Myocyte (in vitro differentiated cells): ENCODE measurements around the gene ADAMTS12. TPM values are rescaled to one million over a fixed set of nuclear protein-coding genes. Genes with fewer than 3 reads are reported as not detected.
A peak's percentile ranks its signal among the peaks of the same experiment; 100 is the strongest.

Experiments
- DNase-seq: peaks from one replicate; pipeline ENCODE4 v3.0.0-alpha.2; 2012; ENCODE audit warnings: low read depth
- total RNA-seq: library from RNA; depleted of rRNA; stranded (reverse); fragments of >200 nt; gene quantifications from 2 replicates; pipeline ENCODE4 v1.2.3, GENCODE V29; 2014

Gene ADAMTS12
- total RNA-seq, 1 donor from 2014 or later = 21.4 TPM

DNA sequence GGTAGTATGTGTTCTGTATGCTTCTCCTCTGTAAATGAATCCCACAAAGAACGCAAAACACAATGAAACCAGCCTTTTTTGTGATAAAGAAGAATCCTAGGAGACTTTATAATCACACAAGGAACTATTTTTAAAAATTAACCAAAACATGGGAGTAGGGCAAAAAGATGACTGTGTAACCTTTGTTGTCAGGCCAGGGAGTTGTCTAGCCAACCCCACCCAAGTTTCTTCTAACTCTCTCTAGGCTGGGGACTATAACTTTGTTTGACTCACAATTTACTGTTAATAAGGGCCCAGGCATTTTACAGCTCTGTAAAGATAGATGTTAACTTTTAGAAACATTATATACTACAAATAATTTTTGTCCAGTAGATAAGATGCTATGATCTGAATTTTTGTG lies 176.1 kb downstream of the ADAMTS12 start:
- no peak for DNase-seq

DNA sequence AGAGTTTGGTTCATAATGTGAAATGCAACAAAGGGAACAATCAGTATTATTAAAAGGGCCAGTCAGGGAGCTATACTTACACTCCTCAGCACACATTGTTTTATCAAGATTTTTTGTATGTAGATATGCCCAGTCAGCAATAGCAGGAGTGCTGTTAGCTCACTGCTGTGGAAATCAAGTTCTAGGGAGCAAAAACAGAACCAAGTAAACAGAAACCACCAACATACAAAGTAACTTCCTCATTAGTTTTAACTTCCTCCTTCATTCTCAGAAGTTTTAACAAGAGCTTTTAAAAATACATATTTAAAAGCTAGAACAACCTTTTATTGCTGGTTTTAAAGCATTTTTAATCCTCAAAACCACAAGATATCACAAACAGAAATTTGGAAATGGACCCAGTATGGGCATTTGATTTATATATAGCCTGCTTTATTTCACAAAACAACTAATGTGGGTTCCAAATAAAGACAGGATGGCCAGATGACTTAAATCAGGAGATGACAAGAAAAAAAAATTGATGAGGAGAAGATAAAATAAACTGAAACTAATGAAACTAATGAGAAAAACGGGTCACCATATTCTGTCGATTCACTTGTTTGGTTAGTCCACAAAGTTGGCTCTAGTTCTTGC lies 178.5 kb downstream of the ADAMTS12 start:
- no peak for DNase-seq

DNA sequence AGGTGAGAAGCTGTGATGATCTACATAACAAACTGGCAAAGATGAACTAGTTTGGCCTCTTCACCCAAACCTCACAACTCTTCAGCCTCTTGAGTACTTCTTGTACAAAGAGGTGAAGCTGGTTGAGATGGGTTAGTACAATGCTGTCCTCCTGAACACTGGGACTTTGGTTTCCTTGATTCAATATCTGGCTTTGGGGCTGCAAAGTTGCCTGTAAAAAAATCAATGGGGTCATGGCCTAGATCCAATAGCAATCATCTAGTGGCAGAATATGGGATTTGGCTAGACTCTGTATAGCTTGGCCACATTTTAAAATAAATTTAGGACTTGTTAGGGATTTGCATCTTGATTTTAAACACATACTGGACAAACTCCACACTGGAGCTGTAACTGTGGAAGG lies 179.1 kb downstream of the ADAMTS12 start:
- DNase-seq = no peak

DNA sequence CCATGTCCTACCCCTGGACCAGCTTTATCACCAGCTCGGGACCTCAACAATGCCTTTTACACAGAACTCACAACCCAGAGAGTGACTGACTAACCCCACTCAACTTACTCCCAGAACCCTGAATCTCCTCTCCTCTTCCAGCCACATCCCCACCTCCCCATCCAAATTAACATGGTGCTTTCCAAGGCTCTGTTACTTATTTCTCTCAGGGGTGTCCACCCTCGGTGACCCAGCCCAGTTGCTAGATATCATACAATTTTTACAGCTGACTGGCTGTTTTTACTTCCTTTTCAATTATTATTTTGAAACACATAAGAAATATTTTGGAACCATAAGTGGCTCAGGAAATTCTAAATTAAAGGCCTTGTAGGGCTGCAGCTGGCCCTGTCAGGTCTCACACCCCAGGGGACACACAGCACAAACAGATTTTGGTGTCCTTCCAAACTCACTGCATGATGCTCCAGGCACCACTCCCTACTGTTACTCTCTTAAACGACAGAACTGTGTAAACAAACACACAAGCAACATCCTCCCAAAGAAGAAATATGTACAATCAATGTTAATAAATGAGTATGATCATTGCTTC lies 180.6 kb downstream of the ADAMTS12 start:
- DNase-seq = peak; percentile 36

DNA sequence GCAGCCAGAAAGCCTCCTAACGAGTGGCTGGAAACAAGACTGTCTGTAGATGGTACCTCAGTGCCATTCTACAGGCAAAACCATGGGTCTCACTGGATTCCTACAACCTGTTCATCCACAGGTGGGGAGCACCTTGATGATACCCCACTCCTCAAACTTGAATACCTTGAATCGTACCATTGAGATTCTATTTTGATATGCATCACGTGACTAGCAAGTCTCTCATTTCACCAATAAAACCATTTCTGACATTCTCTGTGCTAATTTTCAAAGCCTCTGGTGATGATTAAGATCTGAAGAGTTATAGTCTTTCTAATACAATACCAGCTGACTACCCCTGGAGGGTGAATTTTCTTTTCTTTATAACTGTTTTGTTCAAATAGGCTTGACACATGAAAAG lies 188.9 kb downstream of the ADAMTS12 start:
- no peak for DNase-seq

DNA sequence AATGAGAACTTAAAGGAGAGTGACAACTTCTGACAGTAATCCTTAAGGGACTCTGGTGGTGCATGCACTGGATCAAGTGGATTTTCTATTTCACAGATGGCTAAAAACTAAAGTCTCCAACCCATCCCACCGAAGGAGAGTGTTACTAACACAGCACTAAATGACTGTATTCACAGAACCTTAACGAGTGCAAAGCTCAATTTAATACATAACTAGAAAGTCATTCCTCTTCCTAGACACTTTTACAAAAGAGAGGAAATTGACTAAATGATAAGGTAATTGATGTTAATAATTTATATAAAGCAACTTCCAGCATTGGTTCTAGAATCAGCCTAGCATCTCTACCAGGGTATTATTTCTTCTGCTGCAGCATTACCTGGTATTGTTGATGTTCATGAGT lies 189.8 kb downstream of the ADAMTS12 start:
- DNase-seq = no peak

DNA sequence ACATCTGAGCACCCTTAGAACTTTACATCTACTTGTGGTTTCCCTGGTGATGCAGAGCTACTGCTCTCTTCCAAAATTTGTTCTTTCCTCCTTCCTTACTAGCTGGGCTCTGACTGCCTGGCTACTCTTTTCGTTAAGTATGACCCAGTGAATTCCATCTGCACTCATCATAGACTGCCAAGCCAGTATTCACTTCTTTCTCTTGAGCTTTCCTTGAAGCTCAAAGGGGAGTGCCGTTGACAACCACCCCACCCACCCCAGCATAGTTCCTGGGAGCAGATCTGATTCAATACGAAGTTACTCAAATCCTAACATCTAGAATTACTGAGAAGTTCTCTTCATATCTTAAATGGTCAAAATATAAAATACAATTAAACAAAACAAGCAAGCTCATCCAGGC lies 190.5 kb downstream of the ADAMTS12 start:
- peak; percentile 15 for DNase-seq

DNA sequence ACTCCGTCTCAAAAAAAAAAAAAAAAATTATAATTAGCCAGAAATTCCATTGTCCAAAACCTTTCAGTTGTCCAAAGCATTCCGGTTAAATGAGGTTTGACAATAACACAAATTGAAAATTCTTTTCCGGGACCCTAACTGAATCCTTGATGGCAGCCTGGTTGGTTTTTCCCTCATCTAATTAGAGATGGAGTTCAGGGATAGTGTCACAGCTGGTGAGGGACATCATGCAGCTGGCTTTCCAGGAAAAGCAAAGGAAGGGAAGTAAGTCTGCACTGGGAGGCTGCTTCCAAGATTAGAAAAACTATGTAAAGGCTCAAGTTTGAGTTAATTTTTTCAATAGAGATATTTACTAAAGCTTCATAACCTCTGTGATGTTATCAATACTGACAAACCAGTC lies 195.4 kb downstream of the ADAMTS12 start:
- no peak for DNase-seq

DNA sequence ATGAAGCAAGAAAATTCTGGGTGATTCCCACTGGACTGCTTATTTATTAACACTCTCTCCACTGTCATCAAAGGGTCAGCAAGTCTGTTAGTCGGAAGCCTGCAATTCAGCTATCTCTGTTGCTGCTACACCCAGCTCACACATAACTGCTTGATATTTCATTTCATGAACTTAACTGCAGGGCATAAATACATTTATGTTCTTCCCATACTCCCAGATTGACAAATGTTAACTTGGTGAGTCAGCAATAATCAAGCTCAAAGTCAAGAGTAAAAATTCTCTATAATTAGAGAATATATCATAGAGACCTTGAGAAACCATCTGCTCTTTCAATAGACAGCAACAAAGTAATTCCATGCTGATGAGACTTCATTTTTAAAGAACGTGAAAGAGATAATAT lies 198.8 kb downstream of the ADAMTS12 start:
- DNase-seq = no peak

DNA sequence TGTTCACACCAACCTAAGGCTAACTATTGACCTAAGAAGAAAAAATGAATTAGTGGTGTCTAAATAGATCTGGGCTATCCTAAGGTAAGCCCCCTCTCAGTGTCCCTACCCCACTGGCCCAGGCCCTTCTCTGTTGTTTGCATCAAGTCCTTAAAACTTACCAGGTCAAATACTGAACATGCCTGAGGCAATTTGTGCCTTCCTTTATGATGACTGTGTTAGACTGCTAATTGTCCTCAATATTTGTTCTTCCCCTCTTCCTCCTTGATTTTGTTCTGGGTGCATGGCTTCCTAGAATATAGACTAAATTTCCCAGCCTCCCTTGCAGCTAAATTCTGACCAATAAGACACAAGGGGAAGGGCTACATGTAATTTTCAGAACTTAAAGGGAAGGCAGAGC lies 199.9 kb downstream of the ADAMTS12 start:
- no peak for DNase-seq

DNA sequence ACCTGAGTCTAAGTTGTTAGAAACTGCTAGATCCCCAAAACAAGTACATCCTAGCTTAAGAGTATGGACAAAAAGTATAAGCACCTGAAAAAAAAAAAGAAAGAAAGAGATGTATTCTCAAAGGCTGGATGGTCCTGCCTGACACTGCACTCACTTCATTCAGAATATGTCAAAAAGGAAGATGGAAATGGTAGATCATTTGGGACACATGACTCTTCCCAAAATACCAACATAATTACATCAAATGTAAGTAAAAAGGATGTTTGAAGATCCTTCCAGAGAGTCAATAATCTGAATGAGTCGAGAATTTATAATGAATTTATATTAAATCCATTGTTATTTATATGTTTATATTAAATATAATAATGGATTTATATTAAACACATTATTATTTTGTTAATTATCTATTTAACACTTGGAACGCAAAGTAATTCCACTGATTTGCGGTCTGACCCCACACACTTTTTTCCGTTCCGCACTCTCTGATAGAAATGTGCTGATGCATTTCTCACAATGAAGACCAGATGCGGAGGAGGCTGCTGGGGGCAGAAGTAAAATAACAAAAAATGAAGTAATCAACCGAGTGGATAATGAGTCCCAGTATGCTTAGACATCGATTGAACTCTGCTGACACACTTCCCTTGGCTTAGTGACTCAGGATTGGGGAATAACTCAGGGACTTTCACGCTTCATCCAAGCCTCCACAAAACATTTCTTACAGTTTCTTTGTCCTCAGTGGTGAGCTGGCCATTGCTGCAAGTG lies 201.2 kb downstream of the ADAMTS12 start:
- no peak for DNase-seq

DNA sequence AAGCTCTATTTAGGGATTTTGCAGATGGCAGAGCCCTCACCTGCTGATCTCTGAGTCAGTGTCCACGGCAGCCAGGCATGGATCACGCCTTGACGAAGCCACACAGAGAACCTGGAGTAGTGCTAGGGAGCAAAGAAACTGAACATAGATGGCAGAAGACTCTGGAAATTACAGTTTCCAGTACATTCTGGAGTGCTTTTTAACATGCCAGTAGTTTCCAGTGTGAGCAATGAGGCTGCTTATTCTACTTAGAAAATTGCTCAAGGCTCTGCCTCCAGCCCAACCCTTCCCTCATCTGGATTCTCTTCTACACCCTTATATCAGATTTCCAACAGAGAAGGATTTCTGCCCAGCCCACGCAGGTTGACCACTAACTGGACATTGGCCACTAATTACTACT lies 203.3 kb downstream of the ADAMTS12 start:
- DNase-seq = peak; percentile 49

DNA sequence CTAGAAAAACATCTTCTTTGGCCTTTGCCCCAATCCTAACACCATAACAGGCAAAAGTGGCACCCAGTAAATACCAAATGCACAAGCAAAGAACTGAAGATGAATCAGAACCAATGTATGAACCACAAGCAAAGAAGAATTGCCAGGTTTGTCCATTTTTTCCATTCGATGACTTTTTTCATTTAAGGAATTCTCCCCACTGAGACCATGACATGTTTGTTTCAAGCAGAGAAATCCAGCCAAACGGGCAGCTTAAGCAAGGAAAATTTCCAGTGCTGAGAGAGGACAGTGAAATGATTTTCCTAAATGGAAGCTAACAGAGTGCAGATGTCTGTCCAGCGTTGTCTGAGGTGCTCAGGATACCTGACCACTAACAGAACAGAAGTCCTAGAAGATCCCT lies 203.7 kb downstream of the ADAMTS12 start:
- no peak for DNase-seq

DNA sequence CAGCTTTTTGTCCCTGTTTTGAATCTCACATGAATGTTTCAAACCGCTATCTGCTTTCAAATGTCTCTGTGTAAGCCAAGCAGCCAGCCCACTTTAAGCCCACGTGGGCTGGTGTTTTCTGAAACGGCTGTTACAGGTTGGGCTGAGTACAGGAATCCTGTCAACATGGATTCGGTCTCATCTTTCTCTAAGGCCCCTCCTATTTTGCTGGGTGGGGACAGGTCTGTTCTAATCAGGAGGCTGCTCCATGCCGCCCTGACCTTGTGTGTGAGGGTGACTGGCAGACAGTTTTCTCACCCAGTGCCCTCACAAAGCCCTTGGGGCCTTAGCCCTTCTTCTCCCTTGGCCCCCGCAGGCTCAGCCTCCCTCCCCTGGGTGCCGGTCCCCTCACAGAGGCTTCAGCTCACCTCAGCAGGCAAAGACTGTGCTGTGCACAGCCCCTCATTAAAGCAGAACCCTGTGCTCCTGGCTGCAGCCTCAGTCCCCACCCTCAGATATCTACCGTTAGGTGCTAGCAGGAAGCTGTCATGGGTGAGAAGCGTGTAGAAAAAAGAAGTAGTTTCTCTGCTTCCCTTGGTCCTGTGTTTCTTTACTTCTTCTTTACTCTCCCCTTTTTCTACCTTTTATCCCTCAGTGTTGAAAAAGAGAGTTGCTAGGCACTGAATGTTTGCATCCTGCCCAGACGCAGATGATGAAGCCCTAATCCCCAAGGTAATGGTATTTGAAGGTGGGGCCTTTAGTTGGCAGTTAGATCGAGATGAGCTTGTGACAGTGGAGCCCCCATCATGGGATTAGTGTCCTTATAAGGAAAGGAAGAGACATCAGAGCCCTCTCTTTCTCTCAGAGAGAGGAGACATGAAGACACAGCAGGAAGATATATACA lies 205.7 kb downstream of the ADAMTS12 start:
- DNase-seq = no peak

DNA sequence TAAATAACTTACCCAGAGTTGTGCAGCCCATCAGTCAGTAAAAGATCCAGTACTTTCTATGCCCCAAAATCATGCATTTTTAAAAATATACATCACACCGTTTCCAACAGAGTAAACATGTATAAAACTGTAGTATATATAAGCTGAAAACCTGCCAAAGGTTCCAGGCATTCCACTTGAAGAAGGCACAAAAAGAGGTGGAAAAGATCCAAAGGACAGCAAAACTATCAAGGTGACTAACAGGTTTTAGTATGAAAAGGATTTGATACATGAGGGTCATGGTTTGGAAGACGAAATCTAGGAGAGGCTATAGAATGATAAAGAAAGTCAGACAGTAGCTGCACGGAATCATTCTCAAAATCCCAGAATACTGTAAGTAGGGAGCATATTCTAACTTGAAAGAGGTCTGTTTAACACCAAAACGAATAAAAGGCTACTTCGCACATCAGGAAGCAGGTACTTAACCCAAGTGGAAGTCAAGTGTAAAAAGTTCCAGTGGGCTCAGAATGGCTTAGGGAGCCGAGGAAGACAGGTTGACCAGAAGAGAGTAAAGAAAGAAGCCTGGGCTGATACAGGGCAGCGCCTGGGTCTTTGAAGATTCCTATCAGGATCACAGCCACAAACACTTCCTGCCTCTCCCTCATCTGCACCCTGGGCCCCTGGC lies 207.2 kb downstream of the ADAMTS12 start:
- no peak for DNase-seq

DNA sequence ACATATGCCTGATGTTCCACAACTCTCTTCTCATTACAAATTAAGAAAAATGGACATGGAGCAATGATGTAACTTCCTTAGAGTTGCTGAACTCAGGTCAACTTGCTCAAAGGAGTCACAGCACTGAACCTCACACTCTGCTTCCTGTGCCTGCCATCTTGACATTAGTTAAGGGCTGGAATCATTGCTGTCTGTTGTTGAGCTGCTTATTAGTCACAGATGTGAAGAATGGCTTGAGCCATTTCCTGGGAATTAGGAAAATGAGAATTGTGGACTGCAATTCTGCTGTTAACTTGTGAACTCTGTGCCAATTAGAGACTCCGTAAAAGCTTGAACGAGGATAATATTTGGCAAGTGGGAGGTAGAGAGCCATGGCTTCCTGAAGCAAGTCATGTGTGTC lies 212.0 kb downstream of the ADAMTS12 start:
- DNase-seq = no peak

DNA sequence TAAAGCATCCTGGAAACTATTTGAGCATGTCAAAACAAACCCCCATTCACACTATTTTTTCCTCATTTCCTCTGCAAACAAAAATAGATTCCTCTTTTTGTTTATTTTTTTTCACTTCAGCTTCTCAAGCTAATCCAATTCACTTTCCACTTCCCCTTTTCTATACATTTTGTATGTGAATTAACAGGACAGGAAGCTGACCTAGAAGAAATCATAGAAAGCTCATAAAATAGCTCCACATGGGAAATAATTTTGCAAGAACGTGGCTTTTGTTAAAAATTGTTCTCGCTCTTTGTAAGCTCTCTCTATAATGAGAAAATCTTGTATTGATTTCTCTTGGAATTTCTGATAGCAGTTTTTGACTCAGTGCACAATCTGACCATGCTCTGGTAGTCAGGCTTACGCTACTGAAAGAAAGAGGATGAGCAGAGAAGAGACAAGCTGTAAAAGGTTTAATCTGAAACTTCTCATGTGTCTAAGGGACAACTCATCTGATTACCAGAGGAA lies 215.8 kb downstream of the ADAMTS12 start:
- DNase-seq = no peak

DNA sequence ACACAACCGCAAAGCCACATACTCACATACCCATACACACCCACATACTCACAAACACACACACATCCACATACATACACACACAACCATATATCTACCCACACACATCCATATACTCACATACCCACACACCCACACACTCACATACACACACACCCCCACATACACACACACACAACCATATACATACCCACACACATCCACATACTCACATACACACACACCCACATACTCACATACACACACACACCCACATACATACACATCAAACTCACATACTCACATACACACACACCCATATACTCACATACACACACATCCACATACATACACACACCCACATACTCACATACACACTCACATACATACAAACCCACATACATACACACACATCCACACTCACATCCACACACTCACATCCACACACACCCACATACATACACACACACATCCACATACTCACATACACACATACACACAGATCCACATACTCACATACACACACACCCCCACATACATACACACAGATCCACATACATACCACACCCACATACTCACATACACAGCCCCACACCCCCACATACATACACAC lies 220.0 kb downstream of the ADAMTS12 start:
- no peak for DNase-seq

DNA sequence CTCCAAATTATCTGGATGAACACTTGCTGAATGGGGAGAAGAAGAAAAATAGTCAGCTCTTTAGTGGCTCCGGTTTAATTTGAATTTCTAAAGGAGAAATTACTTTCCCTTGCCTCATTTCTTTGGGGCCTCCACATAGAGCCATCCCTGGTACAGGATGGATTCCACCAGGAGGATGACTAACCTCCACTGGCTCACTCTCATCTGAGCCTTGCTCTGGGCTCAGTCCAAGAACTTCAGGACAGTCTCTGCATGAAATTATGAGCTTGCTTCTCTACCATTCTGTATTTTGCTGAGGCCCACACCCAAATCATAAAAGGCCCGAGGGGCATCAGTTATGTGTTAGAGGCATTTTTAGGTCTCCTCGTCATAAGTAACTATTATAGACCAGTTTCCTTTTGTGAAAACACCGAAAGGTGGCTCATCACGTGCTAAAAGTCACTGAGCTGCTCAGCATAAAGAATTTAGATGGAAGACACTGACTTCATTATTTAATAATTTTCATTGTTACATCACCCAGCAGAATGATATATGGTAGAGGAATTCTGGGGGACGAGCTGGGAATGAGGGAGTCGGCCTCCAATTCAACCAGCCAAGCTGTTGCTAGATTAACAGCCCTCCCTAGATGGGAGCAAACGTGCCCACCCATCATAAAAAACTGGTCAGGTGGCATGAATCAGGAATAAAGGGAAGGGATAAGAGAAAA lies 228.9 kb downstream of the ADAMTS12 start:
- no peak for DNase-seq
